Osteocyte (in vitro differentiated cells): ENCODE measurements around the gene INPP5J. TPM values are rescaled to one million over a fixed set of nuclear protein-coding genes. Genes with fewer than 3 reads are reported as not detected.

Experiments used
- DNase-seq: peaks from one replicate; pipeline ENCODE4 v3.0.0; 2021; ENCODE audit warnings: mixed read lengths; ENCODE audit not compliant: unreplicated experiment; ENCODE audit errors: extremely low spot score
- H3K27ac Mint-ChIP-seq: one replicate; pipeline ENCODE4 v1.8.0; 2021; ENCODE audit warnings: mild to moderate bottlenecking, mixed read lengths; ENCODE audit not compliant: unreplicated experiment
- H3K27me3 Mint-ChIP-seq: one replicate; pipeline ENCODE4 v1.8.0; 2021; ENCODE audit warnings: mixed read lengths; ENCODE audit not compliant: unreplicated experiment
- H3K36me3 Mint-ChIP-seq: one replicate; pipeline ENCODE4 v1.8.0; 2021; ENCODE audit warnings: mixed read lengths; ENCODE audit not compliant: unreplicated experiment
- H3K4me1 Mint-ChIP-seq: one replicate; pipeline ENCODE4 v1.8.0; 2021; ENCODE audit warnings: mixed read lengths; ENCODE audit not compliant: unreplicated experiment
- H3K4me3 Mint-ChIP-seq: one replicate; pipeline ENCODE4 v1.8.0; 2021; ENCODE audit warnings: mild to moderate bottlenecking, moderate library complexity, mixed read lengths; ENCODE audit not compliant: unreplicated experiment
- H3K9me3 Mint-ChIP-seq: one replicate; pipeline ENCODE4 v1.8.0; 2021; ENCODE audit warnings: mixed read lengths; ENCODE audit not compliant: unreplicated experiment
- CTCF ChIP-seq: fragments of 200-600 bp; sonication (generic); IDR thresholded peaks from 2 replicates; pipeline ENCODE4 v1.5.0; 2021; ENCODE audit warnings: antibody characterized with exemption, mild to moderate bottlenecking, moderate library complexity
- total RNA-seq: library from RNA; stranded (reverse); gene quantifications from 2 replicates; pipeline ENCODE4 v1.2.1, GENCODE V29; 2021

INPP5J gene
- total RNA-seq, 1 donor from 2014 or later = 3.5 TPM

- H3K4me1 Mint-ChIP-seq = peaks cover 38% of the 10 kb centered on the region
- no peaks in the 10 kb centered on the region for H3K27me3 Mint-ChIP-seq
- peak overlapping the region; percentile 90 for H3K27ac Mint-ChIP-seq
- no peak for TF ChIP-seq CTCF
- DNase-seq = no peak
- H3K4me3 Mint-ChIP-seq = peak overlapping the region; percentile 78
- no peaks in the 10 kb centered on the region for H3K36me3 Mint-ChIP-seq
- H3K9me3 Mint-ChIP-seq = no peaks in the 10 kb centered on the region
These were observed 37.3 kb upstream of the INPP5J start for GRCh38 chr22:31085493-31085824.

GRCh38 chr22:31085928-31086327 is 36.8 kb upstream of the INPP5J start:
- H3K9me3 Mint-ChIP-seq = no peaks in the 10 kb centered on the region
- no peaks in the 10 kb centered on the region for H3K27me3 Mint-ChIP-seq
- peaks cover 35% of the 10 kb centered on the region for H3K4me1 Mint-ChIP-seq
- H3K4me3 Mint-ChIP-seq = peak overlapping the region; percentile 78
- no peak for TF ChIP-seq CTCF
- H3K27ac Mint-ChIP-seq = peak overlapping the region; percentile 90
- DNase-seq = no peak
- H3K36me3 Mint-ChIP-seq = no peaks in the 10 kb centered on the region

- peaks cover 30% of the 10 kb centered on the region for H3K4me1 Mint-ChIP-seq
- TF ChIP-seq CTCF = no peak
- no peak overlapping the region for H3K27ac Mint-ChIP-seq
- no peaks in the 10 kb centered on the region for H3K9me3 Mint-ChIP-seq
- H3K27me3 Mint-ChIP-seq = no peaks in the 10 kb centered on the region
- no peak overlapping the region for H3K4me3 Mint-ChIP-seq
- no peak for DNase-seq
- no peaks in the 10 kb centered on the region for H3K36me3 Mint-ChIP-seq
These were observed 35.9 kb upstream of the INPP5J start for GRCh38 chr22:31086703-31087330.

GRCh38 chr22:31087744-31088215 is 35.0 kb upstream of the INPP5J start:
- Mint-ChIP-seq H3K4me1 (peaks cover 21% of the 10 kb centered on the region), H3K36me3 (peaks cover 2% of the 10 kb centered on the region), H3K27ac (peak overlapping the region; percentile 4), H3K4me3 (no peak overlapping the region), H3K27me3 (no peaks in the 10 kb centered on the region), H3K9me3 (no peaks in the 10 kb centered on the region)
- DNase-seq = no peak
- TF ChIP-seq CTCF = no peak

GRCh38 chr22:31088233-31088986 is 34.4 kb upstream of the INPP5J start:
- TF ChIP-seq CTCF = no peak

More at GRCh38 chr22:31088233-31088986, 34.4 kb upstream of the INPP5J start:
- DNase-seq = no peak
- Mint-ChIP-seq H3K9me3 (no peaks in the 10 kb centered on the region), H3K4me3 (no peak overlapping the region), H3K27ac (no peak overlapping the region), H3K4me1 (peaks cover 14% of the 10 kb centered on the region), H3K27me3 (no peaks in the 10 kb centered on the region), H3K36me3 (peaks cover 2% of the 10 kb centered on the region)
